Loucy (cell line): ENCODE data around the gene IRF6.

Experiments used
- CTCF ChIP-seq: fragments of 200-600 bp; sonication (generic); conservative IDR thresholded peaks from 2 replicates; pipeline ENCODE4 v1.5.1; 2014; ENCODE audit warnings: mild to moderate bottlenecking, antibody characterized with exemption, low read length
- EZH2phosphoT487 ChIP-seq: fragments of 200-600 bp; IDR thresholded peaks from 2 replicates; pipeline ENCODE4 v1.6.1; 2018; ENCODE audit warnings: antibody characterized with exemption, mild to moderate bottlenecking, moderate library complexity, borderline replicate concordance

- TF ChIP-seq CTCF (no peak), EZH2phosphoT487 (no peak)
Measured at GRCh38 chr1:209775678-209776077, 30.3 kb downstream of the IRF6 start.
